Sigmoid colon (tissue), 7 donors: ENCODE results near the gene ZNF853. TPM values are rescaled to one million over a fixed set of nuclear protein-coding genes. Genes with fewer than 3 reads are reported as not detected.

Experiments used
- DNase-seq: peaks from one replicate; pipeline ENCODE4 v3.0.0-alpha.2; 2019
- H3K27ac ChIP-seq, 4 donors: fragments of 200-600 bp; sonication (generic); one replicate each; pipeline ENCODE4 v1.5.1; 2016 to 2019; ENCODE audit warnings: mild to moderate bottlenecking in 1 of 4
- H3K27me3 ChIP-seq, 3 donors: fragments of 200-600 bp; sonication (generic); one replicate each; pipeline ENCODE4 v1.5.1; 2019; ENCODE audit warnings: mild to moderate bottlenecking in 1 of 3
- H3K36me3 ChIP-seq, 4 donors: fragments of 200-600 bp; sonication (generic); one replicate each; pipeline ENCODE4 v1.5.1; 2016 to 2019
- H3K4me1 ChIP-seq, 4 donors: fragments of 200-600 bp; sonication (generic); one replicate each; pipeline ENCODE4 v1.5.1; 2017 to 2019
- H3K4me3 ChIP-seq, 4 donors: fragments of 200-600 bp; sonication (generic); one replicate each; pipeline ENCODE4 v1.5.1; 2017 to 2019; ENCODE audit warnings: mild to moderate bottlenecking in 2 of 4, moderate library complexity in 1 of 4
- H3K9me3 ChIP-seq, 4 donors: fragments of 200-600 bp in 3 of 4; sonication (generic) in 3 of 4; one replicate each; pipeline versions ENCODE4 v1.5.1 to v1.6.1; 2013 to 2019
- CTCF ChIP-seq, 4 experiments: fragments of 450-650 bp in 3 of 4; fragments of 200-600 bp in 1 of 4; IDR thresholded peaks; one replicate each; pipeline ENCODE4 v1.5.1; 2016 to 2019; ENCODE audit warnings: antibody characterized with exemption in 4 of 4, mild to moderate bottlenecking in 3 of 4, moderate library complexity in 2 of 4
- EP300 ChIP-seq, 4 donors: sonication (generic); formaldehyde crosslinking; IDR thresholded peaks; one replicate each; pipeline ENCODE4 v1.6.1; 2017; ENCODE audit warnings: antibody characterized with exemption in 4 of 4
- POLR2A ChIP-seq, 2 donors: fragments of 450-650 bp; IDR thresholded peaks; one replicate each; pipeline ENCODE4 v1.6.1; 2016; ENCODE audit warnings: antibody characterized with exemption in 2 of 2, mild to moderate bottlenecking in 2 of 2, moderate library complexity in 2 of 2
- POLR2AphosphoS5 ChIP-seq, 4 donors: sonication (generic); formaldehyde crosslinking; IDR thresholded peaks; one replicate each; pipeline ENCODE4 v1.6.1; 2017; ENCODE audit warnings: antibody characterized with exemption in 4 of 4
- WGBS, 2 donors: extraction: QIAGEN DNeasy Blood & Tissue Kit; methylation state at CpG; one replicate each; pipeline ENCODE4 v1.1.7; 2013; 5-methylcytosine and 5-hydroxymethylcytosine counted together
- intact Hi-C: fragments of 100-400 bp; cut with DNase I; formaldehyde crosslinking; loops from one replicate; pipeline ENCODE4 v1.15.1; 2023
- polyA plus RNA-seq, 3 donors: library from polyadenylated mRNA; stranded (reverse); fragments of 200-250 nt; gene quantifications; one replicate each; pipeline ENCODE4 v1.2.3, GENCODE V29; 2013
- total RNA-seq, 4 donors: library from RNA; depleted of rRNA; stranded (reverse); fragments of >200 nt; gene quantifications; one replicate each; pipeline ENCODE4 v1.1.0, GENCODE V29; 2016
- donor health status: healthy with polysubstance abuse.
- donor health status: Bipolar disorder and iron deficiency.
- donor health status: healthy.

Gene ZNF853
- total and polyA plus RNA-seq, 7 donors = 0.69 to 36.0 (median 20.0) TPM

DNA sequence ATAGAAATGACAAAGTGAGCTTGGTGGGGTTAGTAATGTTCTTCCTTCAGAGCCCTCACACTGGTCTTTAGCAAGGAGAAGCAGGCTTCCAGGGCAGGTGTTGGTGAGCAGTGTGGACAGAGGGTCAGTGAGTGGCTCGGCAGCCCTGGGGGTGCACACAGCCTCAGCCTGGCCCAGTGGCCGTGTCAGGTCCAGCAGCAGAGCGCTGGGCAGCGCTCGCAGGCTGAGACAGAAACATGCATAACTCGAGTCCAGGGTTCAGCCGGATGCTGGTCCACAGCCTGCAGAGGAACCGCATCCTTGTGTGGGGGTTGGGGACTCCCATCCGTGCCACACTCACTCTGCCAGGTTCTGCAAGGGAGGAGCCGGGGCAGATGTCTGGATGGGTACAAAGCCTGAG lies 11.0 kb upstream of the ZNF853 start:
- WGBS, 2 donors = 94 to 95% methylated on average over 10 of the region's 10 CpGs
- H3K9me3 ChIP-seq = no peaks in the 10 kb centered on the region
- no peak for TF ChIP-seq CTCF (IDR thresholded peaks at IDR 0.05)
- no peak for TF ChIP-seq POLR2A (IDR thresholded peaks at IDR 0.05)
- TF ChIP-seq EP300 (IDR thresholded peaks at IDR 0.05) = no peak
- TF ChIP-seq POLR2AphosphoS5 (IDR thresholded peaks at IDR 0.05) = no peak
- intact Hi-C loops = no loop called here
- no peaks in the 10 kb centered on the region for H3K4me1 ChIP-seq
- H3K27me3 ChIP-seq = no peaks in the 10 kb centered on the region
- no peak overlapping the region for H3K4me3 ChIP-seq
- H3K36me3 ChIP-seq = peaks cover 20 to 92% (median 41%) of the 10 kb centered on the region in 4 donors
- DNase-seq = no peak
- H3K27ac ChIP-seq = no peak overlapping the region

- WGBS, 2 donors = 94% methylated on average over 36 of the region's 36 CpGs
- Histone ChIP-seq H3K36me3 (peaks cover 8 to 67% (median 23%) of the 10 kb centered on the region in 4 donors), H3K4me3 (no peak overlapping the region), H3K9me3 (no peaks in the 10 kb centered on the region), H3K27ac (no peak overlapping the region), H3K27me3 (no peaks in the 10 kb centered on the region), H3K4me1 (no peaks in the 10 kb centered on the region)
- DNase-seq = no peak
- intact Hi-C loops = no loop called here
- no peak for TF ChIP-seq CTCF (IDR thresholded peaks at IDR 0.05)
- no peak for TF ChIP-seq POLR2A (IDR thresholded peaks at IDR 0.05)
- TF ChIP-seq POLR2AphosphoS5 (IDR thresholded peaks at IDR 0.05) = no peak
- TF ChIP-seq EP300 (IDR thresholded peaks at IDR 0.05) = no peak
These were observed 8.4 kb upstream of the ZNF853 start for GRCh38 chr7:6606866-6607583.

GRCh38 chr7:6607651-6608051 lies 7.8 kb upstream of the ZNF853 start:
- TF ChIP-seq CTCF (IDR thresholded peaks at IDR 0.05) = no peak
- TF ChIP-seq EP300 (IDR thresholded peaks at IDR 0.05) = no peak
- TF ChIP-seq POLR2A (IDR thresholded peaks at IDR 0.05) = no peak
- no peak for TF ChIP-seq POLR2AphosphoS5 (IDR thresholded peaks at IDR 0.05)
- Histone ChIP-seq H3K4me1 (no peaks in the 10 kb centered on the region), H3K36me3 (peaks cover 8 to 61% (median 22%) of the 10 kb centered on the region in 4 donors), H3K27me3 (no peaks in the 10 kb centered on the region), H3K9me3 (no peaks in the 10 kb centered on the region), H3K4me3 (no peak overlapping the region), H3K27ac (no peak overlapping the region)
- whole genome bisulfite sequencing, 2 donors = 95 to 96% methylated on average over 38 of the region's 38 CpGs
- intact Hi-C loops = no loop called here
- no peak for DNase-seq

DNA sequence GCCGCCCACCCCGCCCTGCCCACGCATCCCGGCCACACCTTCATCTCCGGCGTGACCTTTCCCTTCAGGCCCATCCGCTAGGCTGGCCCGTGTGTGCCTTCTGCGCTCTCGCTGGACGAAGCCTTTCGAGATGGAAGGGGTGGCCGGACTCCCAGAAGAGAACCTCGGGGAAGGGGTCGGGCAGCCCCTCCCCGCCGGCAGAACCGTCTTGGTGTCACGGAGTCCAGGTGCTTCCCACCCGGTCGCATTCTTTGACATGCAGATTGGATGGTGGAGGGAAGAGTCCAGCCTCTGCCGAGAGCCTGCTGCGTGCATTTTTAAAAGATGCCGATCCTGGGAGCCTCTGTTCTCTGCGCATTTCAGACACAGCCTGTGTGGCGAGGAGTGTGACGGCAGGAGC lies 7.3 kb upstream of the ZNF853 start:
- intact Hi-C loops = no loop called here
- Histone ChIP-seq H3K4me3 (no peak overlapping the region), H3K4me1 (no peaks in the 10 kb centered on the region), H3K27ac (no peak overlapping the region), H3K27me3 (no peaks in the 10 kb centered on the region), H3K9me3 (no peaks in the 10 kb centered on the region), H3K36me3 (peaks cover 8 to 57% (median 21%) of the 10 kb centered on the region in 4 donors)
- no peak for DNase-seq
- 92% methylated on average over 27 of the region's 27 CpGs for whole genome bisulfite sequencing, 2 donors
- no peak for TF ChIP-seq POLR2A (IDR thresholded peaks at IDR 0.05)
- no peak for TF ChIP-seq CTCF (IDR thresholded peaks at IDR 0.05)
- no peak for TF ChIP-seq EP300 (IDR thresholded peaks at IDR 0.05)
- TF ChIP-seq POLR2AphosphoS5 (IDR thresholded peaks at IDR 0.05) = no peak

GRCh38 chr7:6608794-6609193 lies 6.6 kb upstream of the ZNF853 start:
- WGBS, 2 donors = 96 to 97% methylated on average over 12 of the region's 12 CpGs
- Histone ChIP-seq H3K27me3 (no peaks in the 10 kb centered on the region), H3K4me3 (no peak overlapping the region), H3K4me1 (no peaks in the 10 kb centered on the region), H3K9me3 (no peaks in the 10 kb centered on the region), H3K27ac (no peak overlapping the region), H3K36me3 (peaks cover 8 to 50% (median 20%) of the 10 kb centered on the region in 4 donors)
- TF ChIP-seq POLR2AphosphoS5 (IDR thresholded peaks at IDR 0.05) (no peak), POLR2A (IDR thresholded peaks at IDR 0.05) (no peak), EP300 (IDR thresholded peaks at IDR 0.05) (no peak), CTCF (IDR thresholded peaks at IDR 0.05) (no peak)
- intact Hi-C loops = no loop called here
- no peak for DNase-seq
